ENCODE data around the gene CRY2. TPM values are rescaled to one million over a fixed set of nuclear protein-coding genes. Genes with fewer than 3 reads are reported as not detected.

Gene CRY2
- polyA plus RNA-seq, 1 donor (not counting 4 experiments of a cell fraction or from before 2014, with no cell fraction given), result 7.9 TPM

- H3K27me3 ChIP-seq (ENCODE audit: control insufficient read depth, extremely low read depth, insufficient read depth, low read length), result no peaks in the 10 kb centered on the region
- no peak for DNase-seq (ENCODE audit: low read depth, low spot score)
- H3K79me2 ChIP-seq (ENCODE audit: control insufficient read depth, insufficient read depth, low read length), result no peaks in the 10 kb centered on the region
- no peaks in the 10 kb centered on the region for H4K20me1 ChIP-seq (ENCODE audit: control insufficient read depth, extremely low read depth, insufficient read depth, low read length)
- peaks cover 3% of the 10 kb centered on the region for H3K4me1 ChIP-seq (ENCODE audit: control insufficient read depth, extremely low read depth, insufficient read depth, low read length)
- no peak overlapping the region for H2AFZ ChIP-seq (ENCODE audit: control insufficient read depth, low read length)
- H3K9me1 ChIP-seq (ENCODE audit: control insufficient read depth, extremely low read depth, insufficient read depth, low read length), result no peaks in the 10 kb centered on the region
- no peak overlapping the region for H3K27ac ChIP-seq (ENCODE audit: control insufficient read depth, insufficient read depth, low read length)
- H3K36me3 ChIP-seq (ENCODE audit: control insufficient read depth in 2 of 2, extremely low read depth in 1 of 2, insufficient read depth in 2 of 2, low read length in 2 of 2), result peaks cover 0 to 8% of the 10 kb centered on the region in 2 experiments
- H3K4me3 ChIP-seq (ENCODE audit: control insufficient read depth in 2 of 3, extremely low read depth in 1 of 3, insufficient read depth in 2 of 3, low read depth in 1 of 3, low read length in 3 of 3), result no peak overlapping the region
- dilution Hi-C loops (cut with MboI; ENCODE audit: extremely low pct_ligation_motif_present, low sequenced_read_pairs), result no loop called here
- no peak for FAIRE-seq
- no peak overlapping the region for H3K9ac ChIP-seq (ENCODE audit: control insufficient read depth, extremely low read depth, insufficient read depth, low read length)
- no peak overlapping the region for H3K4me2 ChIP-seq (ENCODE audit: control insufficient read depth, extremely low read depth, insufficient read depth, low read depth, low read length)
- H3K9me3 ChIP-seq (ENCODE audit: control insufficient read depth, low read depth, low read length), result no peaks in the 10 kb centered on the region
- TF ChIP-seq EZH2 (IDR thresholded peaks at IDR 0.05; ENCODE audit: low read length) (no peak), CTCF (optimal IDR thresholded peaks at IDR 0.05 in 1 of 3, IDR thresholded peaks at IDR 0.05 in 1 of 3, conservative IDR thresholded peaks at IDR 0.05 in 1 of 3; ENCODE audit: extremely low read depth in 1 of 3, insufficient read depth in 2 of 3, low read length in 3 of 3) (no peak)
Measured at GRCh38 chr11:45884596-45885185, 37.4 kb downstream of the CRY2 start.

GRCh38 chr11:45885274-45885920, 38.1 kb downstream of the CRY2 start, which contains the start of gene MAPK8IP1:
MAPK8IP1 (plus strand) TSS chr11:45885651; CDS start chr11:45885821, 170 bp downstream.
- dilution Hi-C loops (cut with MboI; ENCODE audit: extremely low pct_ligation_motif_present, low sequenced_read_pairs), result no loop called here
- Histone ChIP-seq H3K9me3 (ENCODE audit: control insufficient read depth, low read depth, low read length) (no peaks in the 10 kb centered on the region), H3K4me2 (ENCODE audit: control insufficient read depth, extremely low read depth, insufficient read depth, low read depth, low read length) (peak within 1 kb of the TSS; percentile 54), H3K27me3 (ENCODE audit: control insufficient read depth, extremely low read depth, insufficient read depth, low read length) (no peaks in the 10 kb centered on the region), H3K79me2 (ENCODE audit: control insufficient read depth, insufficient read depth, low read length) (no peaks in the 10 kb centered on the region), H3K36me3 (ENCODE audit: control insufficient read depth in 2 of 2, extremely low read depth in 1 of 2, insufficient read depth in 2 of 2, low read length in 2 of 2) (peaks cover 0 to 8% of the 10 kb centered on the region in 2 experiments), H3K27ac (ENCODE audit: control insufficient read depth, insufficient read depth, low read length) (no peak within 1 kb of the TSS), H3K4me1 (ENCODE audit: control insufficient read depth, extremely low read depth, insufficient read depth, low read length) (no peaks in the 10 kb centered on the region), H3K9me1 (ENCODE audit: control insufficient read depth, extremely low read depth, insufficient read depth, low read length) (no peaks in the 10 kb centered on the region), H3K9ac (ENCODE audit: control insufficient read depth, extremely low read depth, insufficient read depth, low read length) (no peak within 1 kb of the TSS), H2AFZ (ENCODE audit: control insufficient read depth, low read length) (no peak within 1 kb of the TSS), H3K4me3 (ENCODE audit: control insufficient read depth in 2 of 3, extremely low read depth in 1 of 3, insufficient read depth in 2 of 3, low read depth in 1 of 3, low read length in 3 of 3) (peak within 1 kb of the TSS; percentile 28 to 55 (median 33)), H4K20me1 (ENCODE audit: control insufficient read depth, extremely low read depth, insufficient read depth, low read length) (no peaks in the 10 kb centered on the region)
- no peak for TF ChIP-seq EZH2 (IDR thresholded peaks at IDR 0.05; ENCODE audit: low read length)
- TF ChIP-seq CTCF (optimal IDR thresholded peaks at IDR 0.05 in 1 of 3, IDR thresholded peaks at IDR 0.05 in 1 of 3, conservative IDR thresholded peaks at IDR 0.05 in 1 of 3; ENCODE audit: extremely low read depth in 1 of 3, insufficient read depth in 2 of 3, low read length in 3 of 3), result no peak
- DNase-seq (ENCODE audit: low read depth, low spot score) (no peak), FAIRE-seq (no peak)
